SU-DHL-6 (cell line): Measurements from ENCODE around the gene NOL9.

Source experiments
- H2AFZ ChIP-seq: fragments of 200-600 bp; sonication (generic); 2 replicates; pipeline ENCODE4 v1.6.1; 2014; ENCODE audit warnings: low read depth, mild to moderate bottlenecking, moderate library complexity, mixed read lengths, antibody characterized with exemption, low read length; ENCODE audit not compliant: severe bottlenecking
- H3F3A ChIP-seq: fragments of 200-600 bp; shearing (Covaris generic); 2 replicates; pipeline ENCODE4 v1.6.0; 2016; ENCODE audit warnings: antibody characterized with exemption, mild to moderate bottlenecking; ENCODE audit not compliant: insufficient read depth
- H3K27ac ChIP-seq: fragments of 200-600 bp; sonication (generic); 2 replicates; pipeline ENCODE4 v1.5.1; 2016; ENCODE audit warnings: low read depth, mild to moderate bottlenecking, low read length, moderate library complexity, mixed read lengths
- H3K27me3 ChIP-seq: fragments of 200-600 bp; sonication (generic), shearing (Covaris generic); 2 replicates; pipeline ENCODE4 v1.6.0; 2014; ENCODE audit warnings: mild to moderate bottlenecking, low read length
- H3K36me3 ChIP-seq: fragments of 200-600 bp; sonication (generic); 2 replicates; pipeline ENCODE4 v1.6.1; 2014; ENCODE audit warnings: mild to moderate bottlenecking, low read length, mixed read lengths
- H3K4me2 ChIP-seq: fragments of 300-600, 200-600 bp; shearing (Covaris generic), sonication (generic); 2 replicates; pipeline ENCODE4 v1.6.0; 2014; ENCODE audit warnings: low read length, low read depth, mild to moderate bottlenecking; ENCODE audit not compliant: poor library complexity, severe bottlenecking
- H3K4me3 ChIP-seq: fragments of 200-600 bp; sonication (generic); 2 replicates; pipeline ENCODE4 v1.5.1; 2014; ENCODE audit warnings: antibody characterized with exemption, low read length, mild to moderate bottlenecking, mixed read lengths; ENCODE audit not compliant: insufficient read depth, poor library complexity, severe bottlenecking
- H3K79me2 ChIP-seq: fragments of 200-600 bp; sonication (generic); 2 replicates; pipeline ENCODE4 v1.6.1; 2014; ENCODE audit warnings: mild to moderate bottlenecking, low read length, moderate library complexity; ENCODE audit not compliant: insufficient read depth
- H3K9ac ChIP-seq: fragments of 200-600 bp; sonication (generic); 2 replicates; pipeline ENCODE4 v1.7.0; 2014; ENCODE audit warnings: mild to moderate bottlenecking, low read length
- H3K9me2 ChIP-seq: fragments of 200-600 bp; sonication (generic); replicated peaks from 2 replicates; pipeline ENCODE4 v1.6.1; 2014; ENCODE audit warnings: low read length; ENCODE audit not compliant: insufficient read depth
- H3K9me3 ChIP-seq: fragments of 200-600 bp; sonication (generic); 2 replicates; pipeline ENCODE4 v1.6.1; 2014; ENCODE audit warnings: low read length, mixed read lengths; ENCODE audit not compliant: insufficient read depth
- H4K20me1 ChIP-seq: fragments of 200-600 bp; sonication (generic); 2 replicates; pipeline ENCODE4 v1.6.1; 2014; ENCODE audit warnings: low read depth, mild to moderate bottlenecking, antibody characterized with exemption, low read length, moderate library complexity, mixed read lengths
- CTCF ChIP-seq: fragments of 200-600 bp; sonication (generic); IDR thresholded peaks from one replicate; pipeline ENCODE4 v1.5.1; 2017; ENCODE audit warnings: antibody characterized with exemption, mild to moderate bottlenecking, low read length, moderate library complexity; ENCODE audit not compliant: insufficient read depth, poor library complexity, severe bottlenecking
- EZH2phosphoT487 ChIP-seq: fragments of 200-600 bp; sonication (generic), shearing (Covaris generic); conservative IDR thresholded peaks from 2 replicates; pipeline ENCODE4 v1.6.1; 2018; ENCODE audit warnings: mild to moderate bottlenecking, antibody characterized with exemption, low read length, moderate library complexity, mixed read lengths

NOL9 gene

GRCh38 chr1:6577831-6578525 lies 23.7 kb upstream of the NOL9 start:
- no peaks in the 10 kb centered on the region for H3K27me3 ChIP-seq
- H3K9me2 ChIP-seq, result no peaks in the 10 kb centered on the region
- no peak overlapping the region for H2AFZ ChIP-seq
- H4K20me1 ChIP-seq, result no peaks in the 10 kb centered on the region
- no peaks in the 10 kb centered on the region for H3K36me3 ChIP-seq
- peaks cover 13% of the 10 kb centered on the region; the same call in 1 of the 2 replicates for H3K79me2 ChIP-seq
- no peak overlapping the region for H3K27ac ChIP-seq
- no peaks in the 10 kb centered on the region for H3K9me3 ChIP-seq
- no peak overlapping the region for H3K4me2 ChIP-seq
- H3K9ac ChIP-seq, result no peak overlapping the region
- H3K4me3 ChIP-seq, result no peak overlapping the region
- H3F3A ChIP-seq, result no peaks in the 10 kb centered on the region
- no peak for TF ChIP-seq CTCF
- no peak for TF ChIP-seq EZH2phosphoT487

GRCh38 chr1:6574818-6575217 lies 20.5 kb upstream of the NOL9 start:
- Histone ChIP-seq H3K4me3 (no peak overlapping the region), H3K27ac (no peak overlapping the region), H3K36me3 (no peaks in the 10 kb centered on the region), H3K9ac (no peak overlapping the region), H4K20me1 (no peaks in the 10 kb centered on the region), H3K79me2 (no peaks in the 10 kb centered on the region), H3K9me3 (no peaks in the 10 kb centered on the region), H2AFZ (no peak overlapping the region), H3K27me3 (no peaks in the 10 kb centered on the region), H3K9me2 (no peaks in the 10 kb centered on the region), H3K4me2 (no peak overlapping the region), H3F3A (no peaks in the 10 kb centered on the region)
- no peak for TF ChIP-seq EZH2phosphoT487
- TF ChIP-seq CTCF, result no peak

GRCh38 chr1:6574025-6574620 lies 19.8 kb upstream of the NOL9 start:
- H3K36me3 ChIP-seq, result no peaks in the 10 kb centered on the region
- no peaks in the 10 kb centered on the region for H3F3A ChIP-seq
- TF ChIP-seq CTCF, result no peak
- no peak for TF ChIP-seq EZH2phosphoT487
- H3K9me3 ChIP-seq, result no peaks in the 10 kb centered on the region
- no peaks in the 10 kb centered on the region for H3K27me3 ChIP-seq
- H3K9ac ChIP-seq, result no peak overlapping the region
- no peaks in the 10 kb centered on the region for H4K20me1 ChIP-seq
- H3K27ac ChIP-seq, result no peak overlapping the region
- H2AFZ ChIP-seq, result no peak overlapping the region
- H3K79me2 ChIP-seq, result no peaks in the 10 kb centered on the region
- no peaks in the 10 kb centered on the region for H3K9me2 ChIP-seq
- H3K4me2 ChIP-seq, result no peak overlapping the region
- H3K4me3 ChIP-seq, result no peak overlapping the region
